Nephron progenitor cell (in vitro differentiated cells): Measurements from ENCODE around the gene KCTD17.

Source experiments
- DNase-seq: peaks from one replicate; pipeline ENCODE4 v3.0.0; 2021
- H3K27ac Mint-ChIP-seq: 2 replicates; pipeline ENCODE4 v1.8.0; 2021; ENCODE audit warnings: mild to moderate bottlenecking, moderate library complexity, mixed read lengths
- H3K27me3 Mint-ChIP-seq: 2 replicates; pipeline ENCODE4 v1.8.0; 2021; ENCODE audit warnings: mild to moderate bottlenecking, low read depth, mixed read lengths; ENCODE audit not compliant: poor library complexity
- H3K36me3 Mint-ChIP-seq: 2 replicates; pipeline ENCODE4 v1.8.0; 2021; ENCODE audit warnings: low read depth, mixed read lengths
- H3K4me1 Mint-ChIP-seq: 2 replicates; pipeline ENCODE4 v1.8.0; 2021; ENCODE audit warnings: mixed read lengths
- H3K4me3 Mint-ChIP-seq: 2 replicates; pipeline ENCODE4 v1.8.0; 2021; ENCODE audit warnings: mild to moderate bottlenecking, moderate library complexity, mixed read lengths
- H3K9me3 Mint-ChIP-seq: 2 replicates; pipeline ENCODE4 v1.8.0; 2021; ENCODE audit warnings: mild to moderate bottlenecking, moderate library complexity, mixed read lengths
- TF ChIP-seq, protein P1 (sequence below): fragments of 200-600 bp; sonication (generic); IDR thresholded peaks from 2 replicates; pipeline ENCODE4 v1.5.0; 2021; ENCODE audit warnings: antibody characterized with exemption

Gene KCTD17

DNA sequence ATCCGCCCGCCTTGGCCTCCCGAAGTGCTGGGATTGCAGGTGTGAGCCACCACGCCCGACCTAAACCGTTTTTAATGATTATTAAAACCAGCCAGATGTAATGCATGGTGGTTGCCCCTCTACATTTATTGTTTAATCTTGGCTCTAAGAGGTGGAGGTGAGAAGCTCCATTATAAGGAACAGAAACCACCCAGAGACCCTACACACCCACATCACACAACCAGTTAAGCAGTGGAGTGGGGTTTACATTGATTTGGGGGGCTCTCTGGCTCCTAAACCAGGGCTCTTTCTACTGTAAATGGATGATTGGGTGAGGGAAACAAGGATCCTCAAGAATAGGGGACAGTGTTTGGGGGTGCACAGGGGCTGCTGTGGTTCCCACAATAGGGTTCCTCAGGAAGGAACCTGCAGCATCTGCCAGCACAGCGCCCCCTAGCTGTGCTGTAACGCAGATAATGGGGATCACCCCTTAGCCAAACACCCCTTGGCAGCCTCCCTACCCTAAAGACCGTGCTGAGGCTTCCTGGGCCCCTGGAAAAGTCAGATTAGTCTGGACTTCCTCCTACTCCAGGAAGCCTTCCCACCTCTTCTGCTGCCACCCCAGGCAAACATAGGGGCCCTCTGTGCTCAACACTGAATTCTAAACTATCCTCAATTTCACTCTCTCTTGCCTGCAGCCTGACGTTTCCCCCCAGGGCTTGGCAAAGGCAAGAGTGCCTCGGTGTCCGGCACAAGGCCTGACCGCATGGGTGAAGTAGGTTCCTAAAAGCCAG lies 29.6 kb upstream of the KCTD17 start:
- no peak overlapping the region for H3K27ac Mint-ChIP-seq
- H3K27me3 Mint-ChIP-seq, result no peaks in the 10 kb centered on the region
- peaks cover 61% of the 10 kb centered on the region for H3K4me1 Mint-ChIP-seq
- peak; percentile 56 for DNase-seq
- peak overlapping the region; percentile 70 for H3K4me3 Mint-ChIP-seq
- TF ChIP-seq, protein P1, sequence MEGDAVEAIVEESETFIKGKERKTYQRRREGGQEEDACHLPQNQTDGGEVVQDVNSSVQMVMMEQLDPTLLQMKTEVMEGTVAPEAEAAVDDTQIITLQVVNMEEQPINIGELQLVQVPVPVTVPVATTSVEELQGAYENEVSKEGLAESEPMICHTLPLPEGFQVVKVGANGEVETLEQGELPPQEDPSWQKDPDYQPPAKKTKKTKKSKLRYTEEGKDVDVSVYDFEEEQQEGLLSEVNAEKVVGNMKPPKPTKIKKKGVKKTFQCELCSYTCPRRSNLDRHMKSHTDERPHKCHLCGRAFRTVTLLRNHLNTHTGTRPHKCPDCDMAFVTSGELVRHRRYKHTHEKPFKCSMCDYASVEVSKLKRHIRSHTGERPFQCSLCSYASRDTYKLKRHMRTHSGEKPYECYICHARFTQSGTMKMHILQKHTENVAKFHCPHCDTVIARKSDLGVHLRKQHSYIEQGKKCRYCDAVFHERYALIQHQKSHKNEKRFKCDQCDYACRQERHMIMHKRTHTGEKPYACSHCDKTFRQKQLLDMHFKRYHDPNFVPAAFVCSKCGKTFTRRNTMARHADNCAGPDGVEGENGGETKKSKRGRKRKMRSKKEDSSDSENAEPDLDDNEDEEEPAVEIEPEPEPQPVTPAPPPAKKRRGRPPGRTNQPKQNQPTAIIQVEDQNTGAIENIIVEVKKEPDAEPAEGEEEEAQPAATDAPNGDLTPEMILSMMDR, result peak; percentile 69
- no peaks in the 10 kb centered on the region for H3K9me3 Mint-ChIP-seq
- peaks cover 28% of the 10 kb centered on the region for H3K36me3 Mint-ChIP-seq

DNA sequence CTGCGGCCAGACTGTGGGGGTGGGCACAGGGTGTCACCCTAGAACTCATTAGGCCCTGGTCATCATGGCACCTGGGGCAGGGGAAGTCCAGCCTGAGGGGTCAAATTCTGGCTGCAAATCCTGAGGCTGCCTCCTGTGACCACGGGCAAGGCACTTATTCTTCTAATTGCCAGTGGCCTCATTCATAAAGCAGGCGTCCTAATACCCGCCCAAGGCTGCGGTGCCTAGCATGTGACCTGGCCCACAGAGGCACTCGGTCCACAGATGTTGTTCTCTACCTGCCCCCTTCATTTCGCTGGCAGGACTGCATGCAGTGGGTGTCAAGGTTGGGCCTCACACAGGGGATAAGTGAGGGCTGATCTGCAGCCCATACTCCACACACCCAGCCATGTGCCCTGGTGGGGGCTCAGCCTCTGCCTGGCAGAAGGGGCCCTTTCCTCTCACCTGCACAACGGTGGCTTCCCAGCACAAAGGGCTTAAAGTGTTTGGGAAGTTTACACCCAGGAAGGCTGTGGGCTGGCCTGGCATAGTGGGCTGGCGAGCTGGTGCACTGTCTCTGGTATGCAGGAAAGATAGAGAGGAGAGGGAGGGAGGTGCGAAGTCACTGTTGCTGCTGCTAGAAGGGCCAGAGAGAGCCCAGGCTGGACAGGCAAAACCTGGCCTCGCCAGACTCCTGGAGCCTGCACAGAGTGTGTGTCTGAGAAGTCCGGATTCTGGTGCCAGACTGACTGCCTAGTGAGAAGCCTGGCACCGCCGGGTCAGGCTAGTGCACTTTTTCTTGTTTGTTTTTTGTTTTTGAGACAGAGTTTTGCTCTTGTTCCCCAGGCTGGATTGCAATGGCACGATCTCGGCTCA lies 28.8 kb upstream of the KCTD17 start:
- Mint-ChIP-seq H3K27me3 (no peaks in the 10 kb centered on the region), H3K27ac (no peak overlapping the region), H3K9me3 (no peaks in the 10 kb centered on the region), H3K4me3 (no peak overlapping the region), H3K4me1 (peaks cover 55% of the 10 kb centered on the region), H3K36me3 (peaks cover 35% of the 10 kb centered on the region)
- TF ChIP-seq, protein P1, result no peak
- DNase-seq, result no peak

- Mint-ChIP-seq H3K4me3 (no peak overlapping the region), H3K9me3 (no peaks in the 10 kb centered on the region), H3K27me3 (no peaks in the 10 kb centered on the region)
Observed at GRCh38 chr22:37023743-37024338, 27.7 kb upstream of the KCTD17 start.

GRCh38 chr22:37024339-37025157 lies 27.0 kb upstream of the KCTD17 start:
- TF ChIP-seq, protein P1, result no peak
- H3K4me3 Mint-ChIP-seq, result no peak overlapping the region
- H3K27ac Mint-ChIP-seq, result peak overlapping the region; percentile 95
- peaks cover 38% of the 10 kb centered on the region for H3K36me3 Mint-ChIP-seq
- no peaks in the 10 kb centered on the region for H3K9me3 Mint-ChIP-seq
- no peak for DNase-seq
- no peaks in the 10 kb centered on the region for H3K27me3 Mint-ChIP-seq
- H3K4me1 Mint-ChIP-seq, result peaks cover 46% of the 10 kb centered on the region

More at GRCh38 chr22:37023743-37024338, 27.7 kb upstream of the KCTD17 start:
- peak overlapping the region; percentile 59 for H3K27ac Mint-ChIP-seq
- TF ChIP-seq, protein P1, result no peak
- peaks cover 46% of the 10 kb centered on the region for H3K4me1 Mint-ChIP-seq
- no peak for DNase-seq
- H3K36me3 Mint-ChIP-seq, result peaks cover 38% of the 10 kb centered on the region

DNA sequence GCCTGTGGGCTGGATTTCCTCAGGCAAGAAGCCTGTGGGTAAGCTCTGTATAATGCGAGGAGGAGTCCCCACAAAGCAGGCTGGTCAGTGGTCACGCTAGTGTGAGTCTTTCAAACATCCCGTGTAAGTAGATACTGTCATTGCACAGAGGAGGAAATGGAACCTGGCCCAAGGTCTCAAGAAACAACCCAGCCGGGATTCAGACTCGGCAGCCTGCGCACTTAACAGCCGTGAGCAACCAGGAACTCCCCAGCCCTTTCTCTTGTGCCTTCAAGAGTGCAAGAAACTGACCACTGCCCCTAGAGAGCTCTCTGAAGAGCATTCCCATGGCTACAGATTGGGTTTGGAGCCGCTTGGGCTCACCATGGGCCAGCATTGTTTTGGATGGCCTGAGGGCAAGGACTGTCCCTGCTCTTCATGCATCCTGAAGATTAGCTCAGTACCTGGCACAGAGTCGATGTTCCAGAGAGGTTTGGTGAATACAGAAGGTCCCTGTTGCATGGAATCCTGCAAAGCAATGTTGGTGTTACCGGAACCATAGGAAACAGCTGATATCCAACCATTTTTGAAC lies 26.0 kb upstream of the KCTD17 start:
- peak overlapping the region; percentile 95 for H3K27ac Mint-ChIP-seq
- peaks cover 38% of the 10 kb centered on the region for H3K4me1 Mint-ChIP-seq
- no peak for DNase-seq
- TF ChIP-seq, protein P1, result no peak
- peaks cover under 1% of the 10 kb centered on the region for H3K27me3 Mint-ChIP-seq
- H3K9me3 Mint-ChIP-seq, result no peaks in the 10 kb centered on the region
- peaks cover 38% of the 10 kb centered on the region for H3K36me3 Mint-ChIP-seq
- H3K4me3 Mint-ChIP-seq, result no peak overlapping the region
